Memory B cell (primary cell): ENCODE data around the gene TMPRSS13.
"Not testable (repeated sequence)": the region's sequence is repeated elsewhere in the genome, so short reads cannot be mapped to it uniquely, and the experiment has no call there.

Source experiments
- ATAC-seq: fragments of 150-1000 bp; cut with Tn5 transposase; 2 replicates; pipeline ENCODE4 v1.10.0; 2021; ENCODE audit warnings: low read depth, mild to moderate bottlenecking, moderate library complexity
- DNase-seq, 2 donors: peaks; one replicate each; pipeline ENCODE4 v3.0.0; 2022; ENCODE audit warnings: low spot score in 2 of 2
- H3K27ac Mint-ChIP-seq: one replicate; pipeline ENCODE4 v1.8.0; 2022; ENCODE audit warnings: mild to moderate bottlenecking, moderate library complexity, mixed read lengths
- H3K27me3 Mint-ChIP-seq: one replicate; pipeline ENCODE4 v1.8.0; 2022; ENCODE audit warnings: mixed read lengths
- H3K36me3 Mint-ChIP-seq: one replicate; pipeline ENCODE4 v1.8.0; 2022; ENCODE audit warnings: mild to moderate bottlenecking, mixed read lengths
- H3K4me1 Mint-ChIP-seq: one replicate; pipeline ENCODE4 v1.8.0; 2022; ENCODE audit warnings: mixed read lengths
- H3K4me3 Mint-ChIP-seq: one replicate; pipeline ENCODE4 v1.8.0; 2022; ENCODE audit warnings: mild to moderate bottlenecking, moderate library complexity, mixed read lengths
- H3K9me3 Mint-ChIP-seq: one replicate; pipeline ENCODE4 v1.8.0; 2022; ENCODE audit warnings: mixed read lengths

TMPRSS13 gene

DNA sequence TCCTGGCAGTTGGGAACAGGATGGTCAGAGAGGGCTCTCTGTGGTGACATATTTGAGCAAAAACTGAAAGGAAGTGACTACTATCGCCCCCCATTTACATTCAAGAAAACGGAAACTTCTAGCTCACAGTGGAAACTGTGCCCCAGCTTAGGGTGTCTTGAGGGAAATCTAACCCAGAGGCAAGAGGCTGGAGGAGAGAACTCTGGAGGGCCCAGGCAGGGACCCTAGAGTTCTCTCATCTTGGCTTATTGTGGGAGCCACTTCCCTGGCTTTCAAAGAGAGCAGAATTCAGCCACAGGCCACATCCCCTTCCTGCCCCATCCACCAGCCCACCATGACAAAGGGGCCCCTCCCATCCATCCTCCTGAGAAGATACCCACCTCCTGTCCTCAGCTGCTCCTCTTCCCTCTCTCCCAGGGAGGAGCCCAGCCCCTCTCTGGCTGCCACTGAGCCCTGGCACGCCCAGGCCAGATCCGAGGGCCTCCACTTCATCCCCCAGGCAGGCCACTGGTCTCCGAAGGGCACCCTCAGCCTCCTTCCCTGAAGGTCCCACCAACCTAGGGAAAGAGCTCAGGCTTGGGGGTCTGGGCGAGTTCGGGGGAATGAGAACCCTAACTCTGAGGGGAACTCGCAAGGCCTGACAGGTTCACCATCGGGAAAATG lies 1.6 kb upstream of the TMPRSS13 start:
- H3K4me1 Mint-ChIP-seq, result peaks cover 13% of the 10 kb centered on the region
- H3K27me3 Mint-ChIP-seq, result no peaks in the 10 kb centered on the region
- H3K36me3 Mint-ChIP-seq, result no peaks in the 10 kb centered on the region
- H3K9me3 Mint-ChIP-seq, result no peaks in the 10 kb centered on the region
- peak; percentile 26 for ATAC-seq
- H3K4me3 Mint-ChIP-seq, result no peak overlapping the region
- DNase-seq, result no peak
- H3K27ac Mint-ChIP-seq, result peak overlapping the region; percentile 26

DNA sequence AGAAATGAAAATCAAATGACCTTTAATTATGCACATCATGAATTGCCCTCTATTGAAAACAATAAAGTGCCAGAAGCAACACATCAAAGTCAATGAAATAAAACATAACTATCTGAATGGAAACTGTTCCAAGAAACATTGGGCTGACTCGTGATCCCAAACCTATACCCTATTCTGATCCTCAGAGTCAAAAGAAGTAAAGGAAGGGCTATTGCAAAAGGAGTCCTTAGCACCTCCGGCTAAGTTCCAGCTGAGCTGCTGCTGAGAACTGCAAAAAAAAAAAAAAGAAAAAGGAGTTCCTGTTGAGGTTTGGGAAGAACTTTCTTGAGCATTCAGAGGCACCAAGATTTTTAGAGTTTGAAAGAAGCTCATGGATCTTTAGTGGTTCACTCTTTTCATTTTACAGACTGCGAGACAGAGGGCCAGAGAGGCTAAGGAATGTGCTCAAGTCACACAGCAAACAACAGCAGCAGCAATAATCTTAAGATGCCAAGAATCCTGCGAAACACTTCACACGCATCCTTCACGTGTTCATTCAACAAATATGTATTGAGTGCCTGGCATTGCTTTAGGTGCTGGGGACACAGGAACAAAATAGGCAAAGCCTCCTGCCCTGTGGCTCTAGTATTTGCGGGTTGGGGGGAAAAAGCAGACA lies 841 bp upstream of the TMPRSS13 start:
- H3K9me3 Mint-ChIP-seq, result no peaks in the 10 kb centered on the region
- peaks cover 13% of the 10 kb centered on the region for H3K4me1 Mint-ChIP-seq
- no peaks in the 10 kb centered on the region for H3K36me3 Mint-ChIP-seq
- H3K4me3 Mint-ChIP-seq, result no peak overlapping the region
- DNase-seq (no peak), ATAC-seq (no peak)
- no peaks in the 10 kb centered on the region for H3K27me3 Mint-ChIP-seq
- no peak overlapping the region for H3K27ac Mint-ChIP-seq

DNA sequence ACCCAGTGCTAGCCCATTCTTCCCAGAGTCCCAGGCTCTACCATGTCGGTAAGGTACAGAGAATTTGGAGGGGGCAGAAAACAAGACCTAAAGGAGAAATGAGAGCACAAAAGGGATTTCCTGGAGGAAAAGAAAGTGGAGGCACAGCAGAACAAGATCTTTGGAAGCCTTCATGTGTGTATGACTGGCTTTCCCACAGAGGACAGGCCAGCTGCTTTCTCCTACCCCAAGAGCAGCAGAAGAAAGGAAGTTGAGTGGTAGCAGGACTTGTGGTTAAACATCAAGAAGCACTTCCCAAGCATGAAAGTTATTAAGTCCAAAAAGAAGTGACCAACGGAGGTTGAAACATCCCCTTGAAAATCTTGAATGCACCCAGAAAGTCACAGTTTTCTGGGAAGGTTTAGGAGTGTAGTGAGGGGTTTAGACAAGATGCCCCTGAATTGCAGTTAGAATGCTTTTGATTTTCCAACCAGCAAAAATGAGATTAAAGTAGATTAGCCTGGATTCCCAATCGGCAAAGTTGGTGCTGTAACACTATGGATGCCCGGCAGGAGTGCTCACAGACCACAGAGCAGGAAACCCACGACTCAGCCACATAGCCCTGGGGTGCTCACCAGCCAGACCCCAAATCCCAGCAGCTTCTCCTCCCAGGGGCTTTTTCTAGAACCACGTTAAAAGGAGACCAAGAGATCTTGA lies 608 bp downstream of the TMPRSS13 start:
- Mint-ChIP-seq H3K4me1 (peaks cover 13% of the 10 kb centered on the region), H3K4me3 (no peak overlapping the region), H3K27me3 (no peaks in the 10 kb centered on the region), H3K9me3 (no peaks in the 10 kb centered on the region), H3K36me3 (no peaks in the 10 kb centered on the region), H3K27ac (no peak overlapping the region)
- ATAC-seq, result no peak
- DNase-seq, result no peak

DNA sequence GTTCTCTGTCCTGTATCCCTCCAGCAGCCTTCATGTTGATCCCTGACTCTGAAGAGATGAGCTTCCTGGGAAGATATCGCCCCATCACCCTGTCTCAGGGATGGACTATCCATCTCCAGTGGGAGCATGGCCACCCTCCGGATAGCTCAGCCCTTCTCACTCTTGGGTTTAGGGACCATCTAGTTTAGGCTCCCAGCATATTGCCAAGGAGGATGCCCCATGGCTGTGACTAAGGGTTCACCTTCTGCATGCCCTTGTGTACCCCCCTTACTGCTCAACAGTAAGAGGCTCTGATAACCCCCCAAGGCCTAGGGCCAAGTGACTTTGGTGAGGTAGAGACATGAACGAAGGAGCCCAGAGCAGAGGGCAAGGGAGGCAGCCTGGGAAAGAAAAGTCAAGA lies 1.3 kb downstream of the TMPRSS13 start:
- H3K27ac Mint-ChIP-seq, result no peak overlapping the region
- no peak overlapping the region for H3K4me3 Mint-ChIP-seq
- H3K9me3 Mint-ChIP-seq, result no peaks in the 10 kb centered on the region
- H3K4me1 Mint-ChIP-seq, result peaks cover 13% of the 10 kb centered on the region
- H3K36me3 Mint-ChIP-seq, result no peaks in the 10 kb centered on the region
- ATAC-seq (no peak), DNase-seq (no peak)
- H3K27me3 Mint-ChIP-seq, result no peaks in the 10 kb centered on the region

DNA sequence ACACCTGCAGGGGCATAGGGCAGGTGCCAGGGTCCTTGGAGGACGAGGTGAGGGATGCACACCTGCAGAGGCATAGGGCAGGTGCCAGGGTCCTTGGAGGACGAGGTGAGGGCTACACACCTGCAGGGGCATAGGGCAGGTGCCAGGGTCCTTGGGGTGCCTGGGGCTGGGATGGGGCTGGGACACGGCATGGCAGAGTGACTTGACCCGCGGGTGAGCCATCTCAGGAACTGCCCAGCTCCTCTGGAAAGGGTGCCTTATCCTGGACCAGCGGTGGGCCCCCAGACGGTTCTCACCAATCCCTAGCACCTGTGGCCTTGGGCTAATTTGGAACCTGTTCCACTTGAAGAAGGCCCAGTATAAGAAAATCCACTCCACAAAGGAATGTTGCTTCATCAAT lies 3.0 kb downstream of the TMPRSS13 start:
- not testable (repeated sequence) for H3K27me3 Mint-ChIP-seq

DNA sequence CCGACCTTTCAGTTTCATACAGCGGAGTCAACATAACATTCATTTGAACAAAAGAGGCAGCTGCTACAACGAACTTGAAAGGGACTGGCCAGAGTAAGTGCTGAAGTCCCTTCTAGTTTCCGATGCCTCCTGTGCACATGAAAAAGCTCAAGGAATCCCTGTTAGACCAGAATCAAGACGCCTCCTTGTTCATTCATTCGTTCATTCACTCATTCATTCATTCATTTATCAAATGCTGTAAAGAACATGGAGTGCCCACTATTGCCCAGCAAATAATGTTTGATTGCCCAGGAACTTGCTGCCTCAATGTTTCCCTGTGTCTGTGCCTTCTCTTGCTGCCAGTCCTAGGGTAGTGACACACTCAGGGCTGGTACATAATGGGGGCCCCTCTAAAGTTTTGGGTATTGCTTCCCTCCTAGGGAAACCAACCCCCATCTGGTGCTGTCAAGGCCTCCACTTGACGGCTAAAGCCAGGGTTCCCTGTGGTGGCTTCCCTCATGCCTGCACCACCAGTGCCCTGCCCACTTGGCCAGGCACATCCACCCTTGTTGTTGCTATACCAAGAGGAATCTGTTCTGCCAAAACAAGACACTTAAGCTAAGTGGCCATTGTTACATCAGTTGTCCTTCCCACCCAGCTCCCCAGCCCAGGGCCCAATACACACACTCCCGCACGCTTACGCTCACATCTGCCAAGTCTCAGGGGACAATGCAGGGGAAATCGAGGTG lies 3.8 kb downstream of the TMPRSS13 start:
- no peaks in the 10 kb centered on the region for H3K36me3 Mint-ChIP-seq
- no peaks in the 10 kb centered on the region for H3K9me3 Mint-ChIP-seq
- H3K27me3 Mint-ChIP-seq, result no peaks in the 10 kb centered on the region
- H3K4me1 Mint-ChIP-seq, result peaks cover 2% of the 10 kb centered on the region
- ATAC-seq (no peak), DNase-seq (no peak)
- H3K4me3 Mint-ChIP-seq, result no peak overlapping the region
- H3K27ac Mint-ChIP-seq, result no peak overlapping the region

More for the DNA sequence above, 3.0 kb downstream of the TMPRSS13 start:
- not testable (repeated sequence) for H3K4me1 Mint-ChIP-seq, H3K36me3 Mint-ChIP-seq, ATAC-seq, H3K9me3 Mint-ChIP-seq, H3K4me3 Mint-ChIP-seq, DNase-seq, H3K27ac Mint-ChIP-seq

DNA sequence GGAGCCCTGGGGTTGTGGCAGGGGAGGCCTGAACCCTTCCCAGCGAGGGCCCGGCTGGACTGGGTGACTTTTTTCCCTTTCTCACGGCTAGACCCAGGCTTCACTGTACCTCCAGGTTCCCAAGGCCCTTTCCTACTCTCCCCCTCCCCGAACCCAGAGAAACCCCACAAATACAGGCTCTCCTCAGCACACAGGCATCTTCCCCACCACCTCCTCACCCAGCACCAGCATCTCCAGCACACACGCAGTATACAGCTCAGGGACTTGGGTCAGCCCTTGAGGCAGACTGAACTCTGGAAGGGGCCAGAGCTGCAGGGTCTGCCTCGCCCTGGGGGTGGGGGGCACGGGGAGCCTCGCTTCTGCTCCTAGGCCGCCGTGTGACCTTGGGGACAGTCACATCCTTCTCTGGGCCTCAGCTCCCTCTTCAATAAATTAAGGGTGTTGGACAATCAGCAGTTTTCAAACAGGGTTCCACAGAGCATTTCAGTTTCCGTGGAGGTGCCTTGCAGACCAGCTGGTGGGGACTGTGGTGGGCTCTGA lies 4.5 kb downstream of the TMPRSS13 start:
- no peak overlapping the region for H3K27ac Mint-ChIP-seq
- DNase-seq, result no peak
- no peaks in the 10 kb centered on the region for H3K9me3 Mint-ChIP-seq
- no peaks in the 10 kb centered on the region for H3K27me3 Mint-ChIP-seq
- no peak for ATAC-seq
- H3K36me3 Mint-ChIP-seq, result no peaks in the 10 kb centered on the region
- H3K4me3 Mint-ChIP-seq, result no peak overlapping the region
- H3K4me1 Mint-ChIP-seq, result peaks cover 2% of the 10 kb centered on the region

DNA sequence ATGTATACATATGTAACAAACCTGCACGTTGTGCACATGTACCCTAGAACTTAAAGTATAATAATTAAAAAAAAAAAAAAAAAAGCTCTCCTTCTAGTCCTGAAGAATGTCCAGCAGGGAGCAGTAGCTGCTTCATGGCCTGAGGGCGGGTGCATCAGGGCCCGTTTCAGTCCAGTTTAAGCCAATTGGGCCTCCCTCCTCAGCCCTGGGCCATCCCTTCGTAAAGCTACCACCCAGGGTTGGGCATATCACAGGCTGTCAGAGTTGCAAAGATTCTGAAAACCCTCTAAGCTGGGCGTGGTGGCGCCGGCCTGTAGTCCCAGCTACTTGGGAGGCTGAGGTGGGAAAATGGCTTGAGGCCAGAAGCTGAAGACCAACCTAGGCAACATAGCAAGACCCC lies 5.4 kb downstream of the TMPRSS13 start:
- H3K27me3 Mint-ChIP-seq, result no peaks in the 10 kb centered on the region
- no peak overlapping the region for H3K4me3 Mint-ChIP-seq
- no peak for DNase-seq
- ATAC-seq, result no peak
- no peak overlapping the region for H3K27ac Mint-ChIP-seq
- H3K4me1 Mint-ChIP-seq, result peaks cover 9% of the 10 kb centered on the region
- H3K36me3 Mint-ChIP-seq, result no peaks in the 10 kb centered on the region
- H3K9me3 Mint-ChIP-seq, result no peaks in the 10 kb centered on the region

DNA sequence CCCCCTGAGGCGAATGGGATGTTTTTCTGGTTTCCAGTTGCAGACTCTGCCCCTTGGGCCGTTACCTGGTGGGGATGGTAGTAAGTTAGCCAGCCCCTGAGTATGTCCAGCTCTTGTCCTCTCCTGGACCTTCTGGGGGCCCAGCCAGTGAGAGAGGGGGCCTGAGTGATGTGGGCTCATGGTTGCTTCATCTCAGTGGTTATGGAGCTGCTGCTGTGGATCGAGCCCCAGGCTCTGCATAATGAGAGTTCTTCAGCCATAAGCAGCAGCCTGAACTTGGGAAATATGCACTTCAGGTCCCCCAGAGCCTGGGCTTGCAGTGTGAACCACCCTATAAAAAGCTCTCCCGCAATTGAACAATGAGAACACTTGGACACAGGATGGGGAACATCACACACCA lies 5.9 kb downstream of the TMPRSS13 start:
- no peak for ATAC-seq
- no peaks in the 10 kb centered on the region for H3K27me3 Mint-ChIP-seq
- H3K4me1 Mint-ChIP-seq, result peaks cover 9% of the 10 kb centered on the region
- DNase-seq, result no peak
- no peaks in the 10 kb centered on the region for H3K9me3 Mint-ChIP-seq
- H3K4me3 Mint-ChIP-seq, result no peak overlapping the region
- no peak overlapping the region for H3K27ac Mint-ChIP-seq
- H3K36me3 Mint-ChIP-seq, result no peaks in the 10 kb centered on the region

DNA sequence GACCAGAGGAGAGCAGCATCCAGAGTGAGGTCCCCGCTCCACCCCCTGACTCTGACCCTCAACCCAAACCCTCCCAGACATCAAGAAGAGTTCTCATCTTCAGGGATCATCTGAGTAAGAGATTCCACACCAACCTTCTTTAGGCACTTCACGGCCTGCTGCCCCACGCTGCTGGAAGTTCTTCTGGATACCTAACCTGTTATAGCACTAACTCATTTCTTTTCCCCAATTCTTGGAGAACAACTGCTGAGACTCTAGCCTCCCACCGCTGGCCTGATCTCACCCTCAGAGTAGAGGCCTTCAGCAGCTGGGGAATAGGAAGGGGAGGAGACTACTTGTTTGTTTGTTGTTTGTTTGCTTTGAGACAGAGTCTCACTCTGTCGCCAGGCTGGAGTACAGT lies 7.3 kb downstream of the TMPRSS13 start:
- ATAC-seq (no peak), DNase-seq (no peak)
- H3K9me3 Mint-ChIP-seq, result no peaks in the 10 kb centered on the region
- peaks cover 9% of the 10 kb centered on the region for H3K4me1 Mint-ChIP-seq
- no peaks in the 10 kb centered on the region for H3K27me3 Mint-ChIP-seq
- no peaks in the 10 kb centered on the region for H3K36me3 Mint-ChIP-seq
- no peak overlapping the region for H3K4me3 Mint-ChIP-seq
- no peak overlapping the region for H3K27ac Mint-ChIP-seq

DNA sequence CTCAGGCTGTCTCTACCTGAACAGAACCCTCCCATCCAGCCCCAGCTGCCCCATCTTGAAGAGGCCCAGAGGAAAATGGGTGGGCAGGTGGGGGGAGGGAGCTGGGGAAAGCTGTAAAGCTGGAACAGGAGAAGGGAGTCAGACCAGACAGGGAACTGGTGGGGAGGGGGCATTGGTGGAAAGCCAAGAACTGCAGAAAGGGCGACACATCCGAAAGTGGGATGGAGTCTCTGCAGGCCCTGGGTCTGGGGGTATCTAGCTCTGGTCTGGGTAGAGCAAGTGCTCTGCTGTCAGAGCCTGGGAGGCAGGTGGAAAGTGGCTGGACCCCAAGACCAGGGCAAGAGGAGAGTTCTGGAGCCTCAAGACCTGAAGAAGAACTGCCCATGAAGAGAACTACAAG lies 7.7 kb downstream of the TMPRSS13 start:
- no peak for ATAC-seq
- no peak for DNase-seq
- Mint-ChIP-seq H3K27me3 (no peaks in the 10 kb centered on the region), H3K9me3 (no peaks in the 10 kb centered on the region), H3K4me1 (peaks cover 9% of the 10 kb centered on the region), H3K4me3 (no peak overlapping the region), H3K36me3 (no peaks in the 10 kb centered on the region), H3K27ac (no peak overlapping the region)

DNA sequence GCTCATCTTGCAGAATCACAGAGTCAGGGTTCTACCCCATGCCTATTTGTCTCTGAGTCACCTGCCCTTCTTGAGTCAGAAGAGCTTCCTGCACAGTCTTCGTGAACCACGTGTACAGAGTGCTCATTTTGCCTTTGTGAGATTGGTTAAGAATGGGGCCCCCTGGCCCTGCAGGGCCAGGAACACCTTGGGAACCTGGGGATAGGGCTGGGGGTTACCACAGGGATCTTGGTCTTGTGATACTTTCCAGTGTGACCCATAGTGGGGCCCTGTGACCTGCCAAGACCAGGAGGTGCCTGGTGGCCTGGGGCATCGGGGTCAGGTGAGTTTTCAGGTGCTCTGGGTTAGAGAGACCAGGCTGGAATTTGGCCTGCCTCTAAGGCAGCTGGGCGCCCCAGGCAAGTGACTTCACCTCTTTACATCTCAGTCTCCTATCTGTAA lies 9.4 kb downstream of the TMPRSS13 start:
- DNase-seq (no peak), ATAC-seq (peak; percentile 68)
- Mint-ChIP-seq H3K9me3 (no peaks in the 10 kb centered on the region), H3K36me3 (no peaks in the 10 kb centered on the region), H3K27me3 (no peaks in the 10 kb centered on the region), H3K4me1 (peaks cover 9% of the 10 kb centered on the region), H3K27ac (peak overlapping the region; percentile 58), H3K4me3 (no peak overlapping the region)

DNA sequence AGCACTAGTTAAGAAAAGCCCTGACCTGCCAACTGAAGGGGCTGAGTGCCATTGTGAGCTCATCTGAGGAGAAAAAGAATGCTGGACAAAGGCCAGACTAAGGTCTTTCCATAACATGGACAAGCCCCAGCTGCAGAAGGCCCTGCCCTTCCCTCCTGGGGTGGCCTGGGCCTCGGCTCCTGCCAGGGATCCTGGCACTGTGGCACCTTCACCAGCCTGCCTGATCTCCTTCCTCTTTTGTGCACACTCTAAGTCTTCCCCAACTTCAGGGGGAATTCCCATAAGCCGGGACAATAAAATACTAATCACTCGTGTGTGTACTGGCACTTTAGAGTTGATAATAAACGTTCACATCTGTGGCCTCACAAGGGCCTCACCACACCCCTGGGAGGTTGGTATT lies 9.9 kb downstream of the TMPRSS13 start:
- no peak overlapping the region for H3K4me3 Mint-ChIP-seq
- H3K4me1 Mint-ChIP-seq, result peaks cover 9% of the 10 kb centered on the region
- H3K27ac Mint-ChIP-seq, result peak overlapping the region; percentile 58
- DNase-seq (peak in 1 of 2 donors; percentile 27), ATAC-seq (peak; percentile 92)
- no peaks in the 10 kb centered on the region for H3K9me3 Mint-ChIP-seq
- no peaks in the 10 kb centered on the region for H3K27me3 Mint-ChIP-seq
- no peaks in the 10 kb centered on the region for H3K36me3 Mint-ChIP-seq
